GM13977 (cell line): Measurements from ENCODE around the gene DACT3.

ENCODE experiments used
- DNase-seq: peaks from one replicate; pipeline ENCODE4 v3.0.0; 2012; ENCODE audit warnings: low spot score
- in situ Hi-C: fragments of 300-500 bp; cut with MboI; formaldehyde crosslinking; loops from one replicate; pipeline ENCODE4 v1.12.0; 2022; ENCODE audit warnings: low sequenced_read_pairs, low pct_unique_long_range_greater_than_20kb, mixed read lengths, inconsistent platforms; ENCODE audit not compliant: unreplicated experiment
- TF ChIP-seq, protein P1 (sequence below): IDR thresholded peaks from 2 replicates; pipeline ENCODE4 v1.5.1; 2012; ENCODE audit warnings: mild to moderate bottlenecking, control low read depth; ENCODE audit not compliant: insufficient read depth; ENCODE audit errors: extremely low read depth, missing control alignments

DACT3 gene

DNA sequence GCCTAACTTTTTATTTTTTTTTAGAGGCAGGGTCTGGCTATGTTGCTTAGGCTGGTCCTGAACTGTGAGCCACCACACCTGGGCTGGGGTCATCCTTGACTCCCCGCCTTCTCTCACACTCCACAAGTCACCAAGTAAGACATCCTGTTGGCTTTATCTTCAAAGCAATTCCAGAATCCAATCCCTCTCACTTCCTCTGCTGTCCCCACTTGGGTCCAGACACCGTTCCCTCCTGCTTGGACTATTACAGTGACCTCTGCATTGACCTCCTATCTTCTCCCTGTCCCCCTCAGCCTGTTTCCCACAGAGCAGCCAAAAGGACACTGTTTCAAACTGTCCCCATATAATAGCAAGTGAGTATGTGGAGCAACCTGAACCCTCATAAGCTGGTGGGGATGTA lies 20.3 kb downstream of the DACT3 start:
- in situ Hi-C loops, result no loop called here

DNA sequence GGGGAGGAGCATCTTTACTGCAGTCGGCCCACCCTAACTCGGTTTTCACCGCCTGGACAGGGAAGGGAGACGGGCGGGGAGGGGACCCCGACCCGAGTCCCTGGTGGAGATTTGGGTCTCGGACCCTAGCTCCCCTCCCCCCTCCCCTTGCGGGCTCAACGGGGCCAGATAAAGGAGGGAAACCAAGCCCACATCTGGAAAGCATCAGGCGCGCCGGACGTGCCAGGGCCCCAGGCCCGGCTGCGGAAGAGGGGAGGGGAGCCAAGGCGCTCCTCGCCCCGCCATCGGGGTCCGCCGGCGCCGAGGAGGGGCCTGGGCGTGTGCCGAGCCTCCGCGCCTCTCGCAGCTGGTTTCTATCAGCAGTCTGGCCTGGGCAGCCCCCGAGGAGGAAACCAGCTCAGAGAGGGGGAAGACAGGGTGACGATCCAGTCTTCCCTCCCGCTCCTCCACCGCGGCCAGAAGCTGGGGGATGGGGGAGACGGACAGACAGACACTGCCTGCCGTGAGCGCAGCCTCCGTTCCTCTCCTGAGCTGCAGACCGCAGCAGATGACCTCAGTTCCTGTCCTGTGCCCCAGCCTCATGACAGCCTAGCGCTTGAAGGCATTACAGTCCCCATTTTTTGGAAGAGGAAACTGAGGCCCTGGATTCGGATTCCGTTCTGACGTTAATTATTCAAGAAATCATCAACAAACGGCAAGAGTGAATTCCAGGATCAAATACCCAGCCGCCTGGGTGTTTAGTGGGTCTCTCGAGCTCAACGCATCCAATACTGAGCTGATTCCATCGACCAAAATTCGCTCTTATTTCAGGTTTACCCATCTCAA lies 21.4 kb downstream of the DACT3 start:
- peak; percentile 64 for DNase-seq
- in situ Hi-C loops, result no loop called here
- TF ChIP-seq, protein P1, sequence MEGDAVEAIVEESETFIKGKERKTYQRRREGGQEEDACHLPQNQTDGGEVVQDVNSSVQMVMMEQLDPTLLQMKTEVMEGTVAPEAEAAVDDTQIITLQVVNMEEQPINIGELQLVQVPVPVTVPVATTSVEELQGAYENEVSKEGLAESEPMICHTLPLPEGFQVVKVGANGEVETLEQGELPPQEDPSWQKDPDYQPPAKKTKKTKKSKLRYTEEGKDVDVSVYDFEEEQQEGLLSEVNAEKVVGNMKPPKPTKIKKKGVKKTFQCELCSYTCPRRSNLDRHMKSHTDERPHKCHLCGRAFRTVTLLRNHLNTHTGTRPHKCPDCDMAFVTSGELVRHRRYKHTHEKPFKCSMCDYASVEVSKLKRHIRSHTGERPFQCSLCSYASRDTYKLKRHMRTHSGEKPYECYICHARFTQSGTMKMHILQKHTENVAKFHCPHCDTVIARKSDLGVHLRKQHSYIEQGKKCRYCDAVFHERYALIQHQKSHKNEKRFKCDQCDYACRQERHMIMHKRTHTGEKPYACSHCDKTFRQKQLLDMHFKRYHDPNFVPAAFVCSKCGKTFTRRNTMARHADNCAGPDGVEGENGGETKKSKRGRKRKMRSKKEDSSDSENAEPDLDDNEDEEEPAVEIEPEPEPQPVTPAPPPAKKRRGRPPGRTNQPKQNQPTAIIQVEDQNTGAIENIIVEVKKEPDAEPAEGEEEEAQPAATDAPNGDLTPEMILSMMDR, result no peak

More for the DNA sequence above, 20.3 kb downstream of the DACT3 start:
- no peak for DNase-seq
- TF ChIP-seq, protein P1, result no peak

DNA sequence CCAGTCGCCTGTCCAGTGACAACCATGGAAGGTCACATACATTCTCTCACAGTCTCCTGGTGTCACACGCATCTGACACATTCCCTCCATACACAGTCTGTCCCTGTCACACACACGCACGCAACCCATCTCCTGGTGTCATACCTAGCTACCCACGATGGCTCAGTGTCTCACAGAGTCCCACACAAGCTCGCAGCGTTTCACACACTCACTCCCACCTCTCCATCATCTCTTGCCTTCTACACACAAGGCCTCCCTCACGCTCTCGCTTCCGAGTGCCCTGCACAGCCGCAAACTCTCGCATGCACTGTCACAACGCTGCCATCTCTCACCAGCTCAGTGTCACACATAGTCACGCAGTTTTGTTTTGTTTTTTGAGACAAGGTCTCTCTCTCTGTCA lies 23.8 kb downstream of the DACT3 start:
- TF ChIP-seq, protein P1, result no peak
- in situ Hi-C loops, result no loop called here
- DNase-seq, result no peak

DNA sequence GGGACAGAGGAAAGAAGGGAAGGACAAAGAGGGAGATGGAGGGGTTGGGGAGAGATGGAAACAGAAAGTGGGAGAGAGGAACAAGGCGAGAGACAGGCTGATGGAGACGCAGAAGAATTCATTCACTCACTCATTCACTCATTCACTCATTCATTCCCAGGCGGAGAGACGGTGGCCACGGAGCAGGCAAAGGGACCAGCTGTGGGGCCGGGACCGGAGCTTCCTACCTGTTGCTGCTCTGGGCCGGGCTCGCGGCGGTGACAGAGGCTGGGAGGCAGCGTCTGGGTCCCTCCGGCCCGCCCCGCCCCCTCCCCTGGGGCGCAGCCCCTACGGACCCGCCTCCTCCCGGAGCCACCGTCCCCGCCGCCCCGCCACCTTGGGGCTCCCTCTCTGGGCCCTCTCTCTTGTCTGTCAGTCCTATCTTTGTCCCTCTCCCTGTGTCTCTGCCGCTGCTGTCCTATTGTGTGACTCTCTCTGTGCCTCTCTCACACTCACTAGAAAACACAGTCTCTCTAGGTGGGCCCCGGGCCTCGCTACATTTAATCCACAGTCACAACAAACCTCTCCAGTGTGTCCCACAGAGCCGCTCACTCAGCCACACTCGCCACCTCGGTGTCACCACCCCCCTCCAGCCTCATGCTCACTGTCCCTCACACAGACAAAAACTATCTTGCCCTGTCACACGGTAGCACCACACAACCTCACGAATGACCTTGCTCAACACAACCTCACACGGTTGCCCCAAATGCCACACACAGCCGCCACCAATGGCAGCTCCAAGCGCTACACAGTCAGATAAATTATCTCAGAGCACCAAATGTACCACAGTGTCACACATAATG lies 24.8 kb downstream of the DACT3 start, which contains the start of gene GNG8:
Gene GNG8, minus strand, starts transcription at position 283 of the 842 bp plus-strand sequence. CDS start 1,520 bp downstream, outside the sequence.
- in situ Hi-C loops, result no loop called here
- no peak for DNase-seq

DNA sequence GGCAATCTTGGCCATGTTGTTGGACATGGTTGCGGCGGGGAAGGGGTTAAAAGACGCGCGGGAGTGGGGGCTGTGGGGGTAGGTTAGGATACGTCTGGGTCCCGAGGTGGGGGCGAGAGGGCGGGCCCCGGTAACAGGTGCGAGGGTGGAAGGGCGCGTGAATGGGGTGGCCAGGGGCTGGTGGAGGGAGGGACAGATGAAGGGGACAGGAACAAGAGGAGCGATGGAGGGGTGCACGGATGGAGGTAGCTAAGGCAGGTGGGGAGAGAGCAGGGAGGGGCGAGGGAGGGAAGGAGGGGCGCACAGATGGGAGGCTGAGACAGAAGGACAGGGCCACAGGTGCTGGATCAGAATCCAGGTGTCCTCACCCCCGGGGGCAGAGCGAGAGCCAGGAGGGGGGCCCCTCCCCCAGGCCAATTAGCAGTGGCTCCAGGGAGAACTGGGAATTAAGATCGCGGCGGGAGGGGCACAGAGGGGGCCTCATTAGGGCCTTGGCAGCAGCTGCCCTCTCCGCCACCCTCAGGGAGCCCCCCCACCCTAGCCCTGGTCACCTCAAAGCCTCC lies 26.2 kb downstream of the DACT3 start:
- TF ChIP-seq, protein P1, result no peak
- in situ Hi-C loops, result no loop called here
- DNase-seq, result no peak

More for the DNA sequence above, 24.8 kb downstream of the DACT3 start, which contains the start of gene GNG8:
- TF ChIP-seq, protein P1, result no peak

DNA sequence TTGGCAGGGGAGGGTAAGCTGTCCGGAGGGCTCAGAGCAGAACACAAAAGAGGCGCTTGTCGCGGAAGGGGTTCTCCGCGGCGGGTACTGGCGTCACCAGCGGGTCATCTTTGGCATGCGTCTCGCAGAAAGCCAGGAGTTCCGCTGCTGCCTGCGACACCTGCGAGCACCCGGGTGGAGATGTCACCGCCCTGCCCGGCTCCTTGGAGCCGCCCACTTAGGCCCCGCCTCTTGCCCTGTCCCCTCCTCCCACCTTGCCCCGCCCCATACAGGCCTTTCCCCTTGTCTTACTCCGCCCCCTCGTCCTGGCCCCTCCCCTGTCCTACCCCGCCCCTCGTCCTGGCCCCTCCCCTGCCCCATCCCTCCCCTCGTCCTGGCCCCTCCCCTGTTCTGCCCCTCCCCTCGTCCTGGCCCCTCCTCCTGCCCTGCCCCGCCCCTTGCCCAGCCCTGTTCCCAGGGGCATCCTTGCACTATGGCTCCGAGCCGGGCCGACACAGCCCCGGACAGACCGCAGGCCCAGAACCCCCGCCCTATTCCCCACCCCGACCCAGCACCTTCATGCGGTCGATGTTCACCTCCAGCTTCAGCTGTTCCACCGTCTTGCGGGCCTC lies 26.8 kb downstream of the DACT3 start:
- TF ChIP-seq, protein P1, result no peak
- DNase-seq, result peak; percentile 97
- in situ Hi-C loops, result no loop called here
